Activated CD4-positive, alpha-beta T cell treated with anti-CD3 and anti-CD28 coated beads for 36 hours (primary cell): Measurements from ENCODE around the gene SPON1. TPM values are rescaled to one million over a fixed set of nuclear protein-coding genes. Genes with fewer than 3 reads are reported as not detected.
"Not testable (repeated sequence)": the region's sequence is repeated elsewhere in the genome, so short reads cannot be mapped to it uniquely, and the experiment has no call there.

Experiments
- ATAC-seq: fragments of 200-7000 bp; cut with Tn5 transposase; one replicate; pipeline ENCODE4 v1.10.0; 2021; ENCODE audit warnings: mild to moderate bottlenecking, moderate library complexity
- CTCF ChIA-PET: fragments of 350-600 bp; sonication (Branson Sonifier 250); formaldehyde crosslinking; loops from one replicate; lab custom pipeline; 2021; ENCODE audit warnings: antibody characterized with exemption; lab: Charles Lee
- POLR2A ChIA-PET: fragments of 350-600 bp; sonication (Branson Sonifier 250); formaldehyde crosslinking; loops from one replicate; lab custom pipeline; 2021; ENCODE audit warnings: antibody characterized with exemption, inconsistent platforms; lab: Charles Lee
- DNase-seq: peaks from one replicate; pipeline ENCODE4 v3.0.0-alpha.2; 2020
- H3K27ac Mint-ChIP-seq: one replicate; pipeline ENCODE4 v1.8.0; 2021; ENCODE audit warnings: mixed read lengths
- H3K27me3 Mint-ChIP-seq: one replicate; pipeline ENCODE4 v1.8.0; 2021; ENCODE audit warnings: mixed read lengths
- H3K36me3 Mint-ChIP-seq: one replicate; pipeline ENCODE4 v1.8.0; 2021; ENCODE audit warnings: low read depth, mixed read lengths
- H3K4me1 Mint-ChIP-seq: one replicate; pipeline ENCODE4 v1.8.0; 2021; ENCODE audit warnings: mixed read lengths
- H3K4me3 Mint-ChIP-seq: one replicate; pipeline ENCODE4 v1.8.0; 2021; ENCODE audit warnings: mild to moderate bottlenecking, moderate library complexity, mixed read lengths
- H3K9me3 Mint-ChIP-seq: one replicate; pipeline ENCODE4 v1.8.0; 2021; ENCODE audit warnings: low read depth, mixed read lengths
- intact Hi-C, 2 experiments: fragments of 100-400 bp; cut with DNase I in 1 of 2; cut with micrococcal nuclease in 1 of 2; formaldehyde crosslinking; loops; one replicate each; pipeline versions ENCODE4 v1.14.2 to v1.15.1; 2022 to 2024; cut with DNase I, micrococcal nuclease
- total RNA-seq, 2 experiments: library from RNA; stranded (reverse); gene quantifications; one replicate each; pipeline ENCODE4 v1.2.3, GENCODE V29; 2021

Gene SPON1
- total RNA-seq, 2 experiments from 2014 or later = 0.26 to 0.41 TPM

- DNase-seq (no peak), ATAC-seq (no peak)
- peaks cover 17% of the 10 kb centered on the region for H3K4me1 Mint-ChIP-seq
- peaks cover 4% of the 10 kb centered on the region for H3K36me3 Mint-ChIP-seq
- H3K4me3 Mint-ChIP-seq = no peak overlapping the region
- ChIA-PET CTCF (interaction anchor here (0.7 kb wide), 1 partner anchor 14 kb away, joined by 4 read pairs; no protein-coding TSS in a partner anchor), POLR2A (no interaction called here)
- H3K27ac Mint-ChIP-seq = no peak overlapping the region
- peaks cover 14% of the 10 kb centered on the region for H3K9me3 Mint-ChIP-seq
- intact Hi-C loops = no loop called here
- H3K27me3 Mint-ChIP-seq = no peaks in the 10 kb centered on the region
These were observed 127.4 kb downstream of the SPON1 start for GRCh38 chr11:14089690-14090462.

GRCh38 chr11:14090631-14091030, 128.1 kb downstream of the SPON1 start:
- H3K36me3 Mint-ChIP-seq, CTCF ChIA-PET, H3K27me3 Mint-ChIP-seq, H3K4me3 Mint-ChIP-seq, ATAC-seq, DNase-seq, POLR2A ChIA-PET, intact Hi-C loops: not testable (repeated sequence)
- Mint-ChIP-seq H3K4me1 (peaks cover 17% of the 10 kb centered on the region), H3K9me3 (peaks cover 14% of the 10 kb centered on the region), H3K27ac (peak overlapping the region; percentile 56)

- Mint-ChIP-seq H3K27me3 (no peaks in the 10 kb centered on the region), H3K4me3 (no peak overlapping the region), H3K36me3 (no peaks in the 10 kb centered on the region), H3K27ac (no peak overlapping the region), H3K4me1 (peaks cover 17% of the 10 kb centered on the region), H3K9me3 (peaks cover 5% of the 10 kb centered on the region)
- intact Hi-C loops = no loop called here
- DNase-seq (no peak), ATAC-seq (no peak)
- ChIA-PET POLR2A (interaction anchor here (0.6 kb wide), 2 partner anchors 25 to 632 kb away, joined by 3 read pairs; no protein-coding TSS in a partner anchor), CTCF (no interaction called here)
These were observed 130.5 kb downstream of the SPON1 start for GRCh38 chr11:14093065-14093464.

GRCh38 chr11:14094481-14095037, 132.0 kb downstream of the SPON1 start:
- Mint-ChIP-seq H3K4me3 (no peak overlapping the region), H3K36me3 (no peaks in the 10 kb centered on the region), H3K9me3 (no peaks in the 10 kb centered on the region), H3K4me1 (peaks cover 6% of the 10 kb centered on the region), H3K27ac (no peak overlapping the region), H3K27me3 (no peaks in the 10 kb centered on the region)
- ChIA-PET CTCF (interaction anchor here (0.6 kb wide), 1 partner anchor 53 kb away, joined by 3 read pairs; no protein-coding TSS in a partner anchor), POLR2A (no interaction called here)
- no peak for DNase-seq
- intact Hi-C loops = no loop called here
- no peak for ATAC-seq

- intact Hi-C loops = no loop called here
- ATAC-seq (no peak), DNase-seq (no peak)
- Mint-ChIP-seq H3K4me1 (peaks cover 2% of the 10 kb centered on the region), H3K9me3 (no peaks in the 10 kb centered on the region), H3K36me3 (no peaks in the 10 kb centered on the region), H3K4me3 (no peak overlapping the region), H3K27ac (no peak overlapping the region), H3K27me3 (no peaks in the 10 kb centered on the region)
- ChIA-PET POLR2A (no interaction called here), CTCF (no interaction called here)
These were observed 133.4 kb downstream of the SPON1 start for GRCh38 chr11:14095882-14096281.

GRCh38 chr11:14096606-14097005, 134.1 kb downstream of the SPON1 start:
- H3K27ac Mint-ChIP-seq = no peak overlapping the region
- ATAC-seq = no peak
- H3K9me3 Mint-ChIP-seq = no peaks in the 10 kb centered on the region
- H3K27me3 Mint-ChIP-seq = no peaks in the 10 kb centered on the region
- H3K4me1 Mint-ChIP-seq = peaks cover 6% of the 10 kb centered on the region
- POLR2A ChIA-PET = no interaction called here
- H3K4me3 Mint-ChIP-seq = no peak overlapping the region
- CTCF ChIA-PET = no interaction called here
- H3K36me3 Mint-ChIP-seq = no peaks in the 10 kb centered on the region
- no peak for DNase-seq
- intact Hi-C loops = no loop called here

GRCh38 chr11:14101388-14101787, 138.9 kb downstream of the SPON1 start:
- Mint-ChIP-seq H3K9me3 (no peaks in the 10 kb centered on the region), H3K4me3 (no peak overlapping the region), H3K27me3 (no peaks in the 10 kb centered on the region), H3K4me1 (peaks cover 23% of the 10 kb centered on the region), H3K27ac (peak overlapping the region; percentile 73), H3K36me3 (no peaks in the 10 kb centered on the region)
- intact Hi-C loops = no loop called here
- ATAC-seq = peak; percentile 79
- DNase-seq = no peak
- CTCF ChIA-PET = no interaction called here
- POLR2A ChIA-PET = no interaction called here

- intact Hi-C loops = no loop called here
- Mint-ChIP-seq H3K27me3 (no peaks in the 10 kb centered on the region), H3K36me3 (no peaks in the 10 kb centered on the region), H3K4me3 (no peak overlapping the region), H3K27ac (no peak overlapping the region), H3K4me1 (peaks cover 27% of the 10 kb centered on the region), H3K9me3 (no peaks in the 10 kb centered on the region)
- ChIA-PET CTCF (no interaction called here), POLR2A (no interaction called here)
- ATAC-seq = no peak
- no peak for DNase-seq
These were observed 140.2 kb downstream of the SPON1 start for GRCh38 chr11:14102766-14103165.

GRCh38 chr11:14105446-14105845, 142.9 kb downstream of the SPON1 start:
- H3K4me1 Mint-ChIP-seq = peaks cover 27% of the 10 kb centered on the region
- no peaks in the 10 kb centered on the region for H3K27me3 Mint-ChIP-seq
- ATAC-seq (peak; percentile 65), DNase-seq (peak; percentile 29)
- intact Hi-C loops = loop anchor here in 1 of 2 experiments (2.0 kb wide), 1 partner anchor 31 kb away; no protein-coding TSS in a partner anchor
- no peaks in the 10 kb centered on the region for H3K36me3 Mint-ChIP-seq
- ChIA-PET CTCF (interaction anchor here (1.0 kb wide), 1 partner anchor 29 kb away, joined by 4 read pairs; no protein-coding TSS in a partner anchor), POLR2A (no interaction called here)
- H3K27ac Mint-ChIP-seq = no peak overlapping the region
- no peak overlapping the region for H3K4me3 Mint-ChIP-seq
- H3K9me3 Mint-ChIP-seq = no peaks in the 10 kb centered on the region

- intact Hi-C loops = no loop called here
- ChIA-PET CTCF (interaction anchor here (0.8 to 1.0 kb wide), 2 partner anchors 30 to 335 kb away, joined by 3 to 4 read pairs; no protein-coding TSS in a partner anchor), POLR2A (no interaction called here)
- peaks cover 22% of the 10 kb centered on the region for H3K4me1 Mint-ChIP-seq
- no peaks in the 10 kb centered on the region for H3K36me3 Mint-ChIP-seq
- H3K27ac Mint-ChIP-seq = no peak overlapping the region
- no peak for DNase-seq
- no peaks in the 10 kb centered on the region for H3K9me3 Mint-ChIP-seq
- H3K4me3 Mint-ChIP-seq = no peak overlapping the region
- H3K27me3 Mint-ChIP-seq = no peaks in the 10 kb centered on the region
- ATAC-seq = no peak
These were observed 144.0 kb downstream of the SPON1 start for GRCh38 chr11:14106303-14107049.

GRCh38 chr11:14107050-14107430, 144.5 kb downstream of the SPON1 start:
- H3K9me3 Mint-ChIP-seq = no peaks in the 10 kb centered on the region
- H3K4me1 Mint-ChIP-seq = peaks cover 18% of the 10 kb centered on the region
- intact Hi-C loops = no loop called here
- DNase-seq (no peak), ATAC-seq (no peak)
- ChIA-PET POLR2A (no interaction called here), CTCF (no interaction called here)
- H3K4me3 Mint-ChIP-seq = no peak overlapping the region
- H3K27ac Mint-ChIP-seq = no peak overlapping the region
- no peaks in the 10 kb centered on the region for H3K36me3 Mint-ChIP-seq
- no peaks in the 10 kb centered on the region for H3K27me3 Mint-ChIP-seq
